RPMI7951 (cell line): ENCODE measurements around the gene TOM1. TPM values are rescaled to one million over a fixed set of nuclear protein-coding genes. Genes with fewer than 3 reads are reported as not detected.

ENCODE experiments used
- DNase-seq: peaks from one replicate; pipeline ENCODE4 v3.0.0-alpha.2; 2012; ENCODE audit warnings: low read depth
- total RNA-seq: library from RNA; depleted of rRNA; stranded (reverse); fragments of >200 nt; shearing (Covaris generic); gene quantifications from 2 replicates; pipeline ENCODE4 v1.2.3, GENCODE V29; 2014; rRNA removed

Gene TOM1
- 17.2 and 19.7 TPM in 2 replicates for total RNA-seq

DNA sequence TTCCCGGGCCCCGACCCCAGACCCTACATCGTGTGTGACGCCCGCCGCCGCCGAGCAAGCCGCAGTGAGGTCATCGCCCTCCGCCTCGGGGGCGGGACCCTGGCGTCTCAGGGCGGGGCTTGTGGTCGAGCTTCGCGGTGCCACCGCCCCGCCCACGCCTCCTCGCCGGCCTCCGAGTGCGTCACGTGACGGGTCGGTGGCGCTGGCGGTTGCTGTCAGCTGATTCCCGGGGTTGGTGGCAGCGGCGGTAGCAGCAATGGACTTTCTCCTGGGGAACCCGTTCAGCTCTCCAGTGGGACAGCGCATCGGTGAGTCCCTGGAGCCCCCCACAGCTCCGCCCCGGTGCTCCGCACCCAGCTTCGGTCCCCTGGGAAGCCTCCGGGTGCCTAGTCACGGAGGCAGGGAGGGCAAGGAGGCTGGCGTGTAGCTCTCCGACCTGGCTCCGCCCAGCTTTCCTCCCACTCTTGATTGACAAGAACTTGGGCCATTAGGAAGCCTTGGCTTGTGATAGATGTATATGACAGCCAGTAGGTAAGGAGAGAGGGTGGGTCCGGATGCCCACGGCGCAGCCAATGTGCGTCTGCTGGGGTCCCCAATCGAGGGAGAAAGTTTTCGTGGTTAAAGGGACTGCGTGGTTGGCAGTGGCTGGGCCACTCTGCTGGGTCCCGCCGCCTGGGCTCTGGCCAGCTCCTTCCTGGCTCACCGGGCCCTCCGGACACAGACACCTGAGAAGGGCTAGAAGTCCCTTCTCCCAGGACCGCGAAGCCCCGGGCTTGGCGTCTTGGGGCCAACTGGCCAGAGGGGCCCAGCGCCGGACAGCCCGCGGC is at the start of gene TOM1:
TOM1 (plus strand) TSS at position 222 of the 827 bp plus-strand sequence; CDS start at position 257, 35 bp downstream.
- peak; percentile 98 for DNase-seq

DNA sequence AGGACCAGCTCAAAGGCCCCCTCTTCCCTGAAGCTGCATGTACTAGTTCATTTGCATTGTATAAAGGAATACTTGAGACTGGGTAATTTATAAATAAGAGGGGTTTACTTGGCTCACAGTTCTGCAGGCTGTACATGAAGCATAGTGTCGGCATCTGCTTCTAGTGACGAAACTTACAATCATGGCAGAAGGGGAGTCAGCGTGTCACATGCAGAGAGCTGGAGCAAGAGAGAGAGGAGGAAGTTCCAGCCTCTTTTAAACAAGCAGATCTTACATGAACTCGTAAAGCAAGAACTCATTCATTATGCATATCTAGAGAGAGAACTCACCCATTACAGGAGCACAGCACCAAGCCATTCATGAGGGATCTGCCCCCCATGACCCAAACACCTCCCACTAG is 49.5 kb upstream of the TOM1 start:
- DNase-seq: no peak

DNA sequence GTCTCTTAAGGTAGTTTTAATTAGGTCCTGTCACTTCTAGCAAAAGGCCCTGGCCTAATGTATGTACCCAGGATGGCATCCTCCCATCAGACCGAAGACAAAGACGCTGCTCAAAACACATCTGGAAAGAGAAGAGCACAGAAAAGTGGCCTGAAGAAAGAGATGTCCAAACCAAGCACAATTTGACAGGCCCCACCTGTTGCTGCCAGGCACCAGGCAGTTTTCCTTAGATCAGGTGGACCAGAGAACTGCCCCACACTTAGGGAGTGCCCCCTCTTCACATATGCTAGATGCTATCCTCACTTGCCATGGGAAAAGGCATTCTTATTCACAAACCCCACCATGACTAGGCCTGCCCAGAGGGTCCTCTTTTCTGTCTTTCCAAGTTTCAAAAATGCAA is 45.7 kb upstream of the TOM1 start:
- no peak for DNase-seq

DNA sequence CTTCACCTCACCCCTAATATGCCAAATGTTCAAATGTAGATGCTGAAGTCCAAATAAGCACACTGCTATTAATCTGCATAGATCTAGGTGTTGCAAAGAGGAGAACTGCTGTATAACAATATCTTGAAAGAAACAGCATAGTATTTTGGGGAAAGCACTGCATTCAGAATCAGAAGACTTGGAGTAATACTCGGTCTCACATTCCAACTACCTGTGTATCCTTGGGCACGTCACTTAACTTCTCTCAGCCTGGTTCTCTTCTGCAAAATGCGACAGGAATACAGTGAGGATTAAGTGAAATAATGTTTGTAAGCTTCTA is 42.7 kb upstream of the TOM1 start:
- DNase-seq: no peak

DNA sequence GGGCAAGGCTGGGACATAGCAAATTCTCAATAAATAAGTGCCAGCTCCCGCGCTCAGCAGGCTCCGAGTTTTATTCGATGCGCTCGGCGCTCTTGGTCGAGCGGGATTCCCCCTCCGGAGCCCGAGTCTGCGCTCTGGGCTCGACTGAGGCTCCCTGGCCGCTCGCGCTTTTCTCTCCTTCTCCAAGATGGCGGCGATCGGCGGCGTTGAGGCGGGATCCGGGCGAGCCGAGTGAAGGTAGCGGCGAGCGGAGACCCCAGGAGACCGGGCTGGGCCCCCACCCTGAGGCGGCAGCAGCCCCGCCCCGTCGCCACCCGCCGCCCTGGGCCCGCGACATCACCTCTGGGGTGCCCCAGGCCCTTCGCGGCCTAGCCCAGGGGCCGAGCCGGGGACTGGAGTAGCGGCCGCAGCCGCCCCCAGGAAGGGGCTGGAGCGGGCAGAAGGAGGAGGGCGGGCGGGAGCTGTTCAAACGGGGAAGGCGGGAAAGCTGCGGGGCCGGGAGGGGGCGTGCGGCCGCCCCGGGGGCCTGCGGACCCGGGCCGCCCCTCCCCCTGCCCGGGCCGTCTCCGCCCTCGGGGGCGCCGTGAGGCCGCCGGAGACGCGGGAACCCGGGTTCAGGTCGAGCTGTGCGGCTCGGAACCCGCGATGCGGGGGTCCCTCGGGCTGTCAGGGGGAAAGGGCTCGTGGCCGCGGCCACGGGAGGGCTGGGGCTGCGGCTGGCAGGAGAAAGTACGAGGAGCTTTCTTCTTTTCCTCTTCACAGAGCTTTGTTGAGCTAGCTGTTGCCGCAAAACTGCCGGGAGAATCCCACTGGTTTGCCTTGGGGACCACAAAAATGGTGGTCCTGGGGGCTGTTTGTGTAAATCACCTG is 42.1 kb upstream of the TOM1 start, which contains the start of gene HMGXB4:
HMGXB4 (plus strand) TSS at position 173 of the 870 bp plus-strand sequence. CDS start 4,898 bp downstream, outside the sequence.
- DNase-seq: peak; percentile 86

DNA sequence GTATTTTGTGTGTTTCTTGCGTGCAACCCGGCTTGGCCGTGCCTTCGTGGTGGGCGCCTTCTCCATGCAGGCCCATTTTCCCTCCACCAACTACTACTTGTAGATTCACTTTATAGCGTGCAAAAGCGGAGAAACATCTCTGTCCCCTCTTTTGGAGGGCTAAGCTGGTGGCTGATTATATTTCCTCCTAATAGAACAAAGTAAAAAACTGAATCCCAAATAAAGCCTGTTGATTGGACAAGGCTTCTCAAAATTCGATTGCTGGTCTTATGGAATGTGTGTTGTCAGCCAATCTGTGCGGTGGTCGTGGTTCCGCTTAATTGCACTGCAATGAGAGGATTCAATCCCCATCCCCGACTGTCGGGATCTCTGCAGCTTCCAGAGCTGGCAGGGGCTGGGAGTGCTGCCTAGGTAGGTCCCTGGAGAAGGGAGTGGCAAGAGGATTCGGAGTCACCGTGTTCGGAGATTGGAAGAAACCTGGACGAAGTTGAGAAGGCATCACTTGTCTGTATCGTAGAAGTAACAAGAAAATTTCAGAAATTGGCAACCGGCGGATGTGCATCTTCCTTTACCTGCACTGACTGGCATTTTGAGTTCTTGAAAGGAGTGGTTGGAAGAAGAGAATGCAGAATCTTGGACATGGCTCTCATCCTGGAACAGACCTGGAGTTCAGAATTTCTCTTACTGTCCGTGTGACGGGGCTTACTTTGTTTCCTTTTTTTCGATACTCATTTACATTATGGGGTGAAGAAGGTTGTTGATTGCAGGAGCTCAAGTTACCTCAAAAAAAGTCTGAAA is 41.3 kb upstream of the TOM1 start:
- DNase-seq: peak; percentile 29

DNA sequence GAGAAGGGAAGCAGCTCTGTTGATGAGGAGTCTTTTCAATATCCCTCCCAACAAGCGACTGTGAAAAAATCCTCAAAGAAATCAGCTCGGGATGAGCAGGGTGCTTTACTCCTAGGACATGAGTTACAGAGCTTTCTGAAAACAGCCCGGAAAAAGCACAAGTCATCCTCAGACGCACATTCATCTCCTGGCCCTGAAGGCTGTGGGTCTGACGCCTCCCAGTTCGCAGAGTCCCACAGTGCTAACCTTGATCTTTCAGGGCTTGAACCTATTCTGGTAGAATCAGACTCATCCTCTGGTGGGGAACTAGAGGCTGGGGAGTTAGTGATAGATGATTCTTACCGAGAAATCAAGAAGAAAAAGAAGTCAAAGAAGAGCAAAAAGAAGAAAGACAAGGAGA is 34.7 kb upstream of the TOM1 start:
- no peak for DNase-seq

DNA sequence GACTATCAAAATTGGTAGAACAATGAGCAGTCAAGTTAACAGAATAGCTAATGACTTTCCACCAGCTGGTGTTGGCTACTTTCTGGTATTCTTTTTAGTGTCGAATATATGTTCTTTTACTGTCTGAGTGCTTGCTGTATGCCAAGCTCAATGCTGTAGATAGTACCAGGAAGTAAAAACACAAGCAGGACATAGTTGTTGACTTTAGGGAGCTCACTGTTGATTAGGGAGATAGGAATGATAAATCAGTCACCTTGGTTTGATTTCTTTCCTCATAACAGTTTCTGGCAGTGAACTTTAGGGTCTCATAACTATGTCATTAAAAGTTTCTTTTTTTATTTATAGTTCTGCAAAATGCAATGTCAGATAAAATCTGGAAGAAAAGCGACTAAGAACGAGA is 33.4 kb upstream of the TOM1 start:
- no peak for DNase-seq

DNA sequence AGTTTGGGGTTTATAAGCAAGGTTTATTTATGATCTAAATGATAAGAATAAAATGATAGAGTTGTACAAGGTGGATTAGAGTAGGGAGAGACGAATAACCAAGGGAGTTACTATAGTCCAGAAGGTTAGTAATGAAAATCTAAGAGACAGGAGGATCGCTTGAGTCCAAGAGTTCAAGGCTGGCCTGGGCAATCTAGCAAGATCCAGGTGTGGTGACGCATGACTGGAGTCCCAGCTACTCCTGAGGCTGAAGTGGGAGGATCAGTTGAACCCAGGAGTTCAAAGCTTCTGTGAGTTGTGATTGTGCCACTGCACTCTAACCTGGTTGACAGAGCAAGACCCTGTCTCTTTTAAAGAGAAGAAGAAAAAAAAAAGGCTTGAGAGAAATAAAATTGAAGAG is 30.1 kb upstream of the TOM1 start:
- DNase-seq: no peak

DNA sequence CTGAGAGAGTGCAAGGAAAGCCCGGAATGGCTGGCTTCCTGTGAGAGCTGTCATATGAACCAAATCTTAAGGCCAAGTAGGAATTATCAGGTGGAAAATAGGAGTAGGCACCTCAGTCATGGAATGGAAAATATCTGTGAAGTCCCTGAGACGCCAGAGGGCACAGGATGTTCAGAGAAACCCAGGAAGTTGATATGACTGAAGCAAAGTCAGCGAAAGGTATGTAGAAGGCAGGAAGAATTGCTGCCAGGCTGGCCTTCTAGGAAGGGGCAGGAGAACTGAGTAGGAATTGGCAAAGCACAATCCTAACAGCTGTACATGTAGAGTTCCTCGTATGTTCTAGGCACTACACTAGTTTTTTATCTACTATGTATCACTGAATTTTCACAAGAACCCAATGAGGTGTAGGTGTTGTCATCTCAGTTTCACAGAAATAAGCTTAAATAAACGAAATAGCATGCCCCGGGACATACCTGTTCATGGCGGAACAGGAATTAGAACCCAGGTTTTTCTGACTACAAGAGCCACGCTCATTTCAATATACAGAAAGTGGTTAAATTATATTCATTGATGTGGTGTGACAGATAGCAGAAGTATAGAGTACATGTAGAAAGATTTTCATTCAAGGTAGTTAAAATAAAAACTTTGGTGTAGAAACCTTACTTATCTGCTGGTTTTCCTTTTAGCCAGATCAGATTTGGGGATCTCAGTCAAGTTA is 25.4 kb upstream of the TOM1 start:
- DNase-seq: no peak

DNA sequence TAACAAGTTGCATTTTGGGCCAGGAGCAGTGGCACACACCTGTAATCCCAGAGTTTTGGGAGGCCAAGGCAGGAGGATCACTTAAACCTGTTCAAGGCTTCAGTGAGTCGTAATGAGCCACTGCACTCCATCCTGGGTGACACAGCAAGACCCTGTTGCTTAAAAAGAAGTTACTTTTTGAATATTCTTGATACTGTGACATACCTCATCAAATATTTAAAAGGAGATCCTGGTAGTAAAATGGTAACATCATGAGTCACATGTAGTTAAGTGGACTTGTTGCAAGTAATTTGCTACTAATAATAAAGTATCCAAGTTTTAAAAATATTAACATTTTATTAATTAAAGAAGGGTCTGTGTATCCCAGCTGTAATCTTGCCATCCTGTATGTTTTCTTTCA is 24.1 kb upstream of the TOM1 start:
- DNase-seq: no peak

DNA sequence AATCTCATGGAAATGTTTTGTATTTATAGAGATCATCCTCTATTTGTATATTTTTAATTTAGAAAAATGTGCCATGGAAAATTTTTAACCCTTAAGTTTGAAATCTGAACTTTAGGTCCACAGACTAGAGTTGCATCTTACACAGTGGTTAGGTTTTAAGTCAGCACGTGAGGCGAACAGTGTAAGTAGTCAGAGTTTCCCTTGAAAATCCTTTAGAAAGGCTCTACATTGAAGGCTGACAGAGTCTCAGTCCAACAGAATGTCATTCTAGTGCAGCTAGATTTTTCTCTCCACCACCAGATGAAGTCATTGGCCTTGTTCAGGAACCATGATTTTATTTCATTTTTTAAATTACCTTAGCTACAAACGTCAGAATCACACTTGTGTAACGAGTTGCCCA is 23.7 kb upstream of the TOM1 start:
- DNase-seq: no peak

DNA sequence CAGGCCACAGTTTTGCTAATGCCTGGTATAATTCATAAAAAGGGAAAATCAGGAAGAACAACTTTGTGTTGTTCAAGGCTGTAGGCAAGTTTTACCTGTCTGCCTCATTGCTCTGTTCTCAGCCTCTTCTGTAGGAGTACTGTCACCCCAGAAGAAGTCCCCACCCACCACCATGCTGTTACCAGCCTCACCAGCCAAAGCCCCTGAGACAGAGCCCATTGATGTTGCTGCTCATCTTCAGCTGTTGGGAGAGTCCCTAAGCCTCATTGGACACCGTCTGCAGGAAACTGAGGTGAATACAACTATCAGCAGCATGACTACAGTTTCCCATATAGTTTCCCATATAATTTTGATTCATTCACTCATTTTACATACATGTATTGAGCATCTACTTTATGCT is 11.6 kb upstream of the TOM1 start:
- no peak for DNase-seq

DNA sequence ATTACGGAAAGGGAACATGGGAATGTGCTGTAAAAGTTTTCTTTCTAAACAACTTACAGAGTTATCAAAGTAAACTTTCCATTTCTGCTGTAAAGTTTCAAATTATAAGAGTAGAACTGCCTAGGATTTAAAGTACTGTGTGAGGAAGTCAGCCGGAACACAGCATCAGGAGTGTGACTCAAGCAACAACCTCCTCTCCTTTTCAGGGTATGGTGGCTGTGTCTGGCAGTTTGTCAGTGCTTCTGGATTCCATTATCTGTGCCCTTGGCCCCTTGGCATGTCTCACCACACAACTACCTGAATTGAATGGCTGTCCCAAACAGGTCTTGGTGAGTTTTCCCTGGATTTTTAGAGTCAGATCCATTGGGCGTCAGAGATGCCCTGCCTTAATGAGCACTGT is 6.9 kb upstream of the TOM1 start:
- no peak for DNase-seq

DNA sequence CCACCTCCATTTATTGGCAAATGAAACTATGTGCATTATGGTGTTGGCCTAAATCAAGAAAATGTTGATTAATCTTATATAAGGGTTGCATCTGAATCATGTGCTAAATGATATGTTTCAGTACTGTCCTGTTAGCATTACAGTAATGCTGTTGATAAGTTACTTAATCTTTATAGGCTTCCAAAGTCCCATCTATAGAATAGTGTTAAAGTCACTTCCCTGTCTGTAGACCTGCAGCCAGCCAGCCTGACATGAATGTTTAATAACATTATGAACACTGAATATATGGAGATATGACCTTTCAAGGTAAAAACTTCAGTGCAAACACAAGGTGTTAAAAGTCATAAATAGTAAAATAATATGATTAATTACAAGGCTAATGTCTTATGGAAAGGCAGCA is 3.6 kb upstream of the TOM1 start:
- no peak for DNase-seq

DNA sequence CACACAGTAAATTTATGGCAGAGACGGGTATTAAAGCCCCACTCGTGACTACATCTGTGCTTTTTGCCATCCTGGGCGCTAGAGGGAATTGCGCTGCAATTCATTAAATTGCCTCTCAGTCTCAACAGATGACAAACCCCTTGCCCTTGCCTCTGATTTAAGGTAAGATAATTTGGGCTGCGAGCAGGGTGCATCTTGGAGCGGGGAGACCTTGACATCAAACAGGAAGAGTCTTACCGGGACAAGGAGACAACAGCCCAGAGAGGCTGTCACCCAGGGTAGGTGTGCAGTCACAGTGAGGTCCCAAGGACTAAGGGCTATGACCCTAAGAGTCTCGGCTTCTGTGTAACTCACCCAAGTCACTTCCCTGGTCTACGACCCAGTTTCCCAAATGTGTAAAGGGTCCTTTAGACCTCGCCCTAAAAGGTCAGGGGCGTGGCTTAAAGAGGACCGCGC is 449 bp upstream of the TOM1 start:
- peak; percentile 17 for DNase-seq

DNA sequence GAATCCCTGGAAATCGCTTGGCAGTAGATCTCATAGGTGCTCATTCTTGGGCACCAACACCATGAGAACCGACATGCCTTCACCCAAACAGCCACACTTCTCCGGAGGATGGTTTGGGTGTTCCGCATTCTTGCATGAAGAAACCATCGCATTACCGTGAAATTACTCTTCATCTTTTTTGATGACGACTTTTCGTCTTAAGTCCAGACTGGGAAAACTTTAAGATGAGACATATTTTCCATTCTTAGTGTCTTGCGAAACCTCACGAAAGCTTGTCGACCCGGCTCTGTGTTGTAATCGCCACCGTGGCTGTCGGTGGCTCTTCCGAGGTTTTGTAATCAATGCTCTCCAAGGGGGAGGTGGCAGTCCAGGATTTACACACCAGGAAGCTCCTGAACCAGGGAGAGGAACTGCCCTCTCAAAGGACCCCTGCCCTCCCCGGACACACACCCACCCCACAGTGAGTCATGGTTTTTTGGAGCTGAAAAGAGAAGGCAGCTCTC is 1.7 kb downstream of the TOM1 start:
- peak; percentile 83 for DNase-seq

DNA sequence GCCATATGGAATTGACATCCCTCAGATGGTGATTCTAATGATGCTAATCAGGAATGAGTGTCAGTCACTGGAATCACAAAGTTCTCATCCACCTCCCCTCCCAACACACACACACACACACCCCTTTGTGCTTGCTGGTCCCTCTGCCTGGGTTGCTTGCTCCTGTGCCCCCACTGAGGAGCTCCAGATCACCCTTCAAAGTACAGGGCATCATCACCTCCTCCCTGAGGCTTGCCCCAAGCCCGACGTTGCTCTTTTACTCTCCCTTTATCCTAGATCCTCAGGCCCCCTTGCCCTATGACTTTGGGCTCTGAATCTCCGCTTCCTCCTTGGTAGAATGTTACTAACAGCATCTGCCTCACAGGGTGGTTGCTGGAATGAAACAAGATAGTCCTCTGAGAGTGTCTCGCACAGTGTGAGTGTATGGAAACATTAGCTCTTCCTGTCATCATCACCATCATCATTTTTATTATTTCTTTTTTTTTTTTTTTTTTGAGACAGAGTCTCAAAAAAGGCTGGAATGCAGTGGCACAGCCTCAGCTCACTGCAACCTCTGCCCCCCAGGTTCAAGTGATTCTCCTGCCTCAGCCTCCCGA is 3.4 kb downstream of the TOM1 start:
- DNase-seq: no peak

DNA sequence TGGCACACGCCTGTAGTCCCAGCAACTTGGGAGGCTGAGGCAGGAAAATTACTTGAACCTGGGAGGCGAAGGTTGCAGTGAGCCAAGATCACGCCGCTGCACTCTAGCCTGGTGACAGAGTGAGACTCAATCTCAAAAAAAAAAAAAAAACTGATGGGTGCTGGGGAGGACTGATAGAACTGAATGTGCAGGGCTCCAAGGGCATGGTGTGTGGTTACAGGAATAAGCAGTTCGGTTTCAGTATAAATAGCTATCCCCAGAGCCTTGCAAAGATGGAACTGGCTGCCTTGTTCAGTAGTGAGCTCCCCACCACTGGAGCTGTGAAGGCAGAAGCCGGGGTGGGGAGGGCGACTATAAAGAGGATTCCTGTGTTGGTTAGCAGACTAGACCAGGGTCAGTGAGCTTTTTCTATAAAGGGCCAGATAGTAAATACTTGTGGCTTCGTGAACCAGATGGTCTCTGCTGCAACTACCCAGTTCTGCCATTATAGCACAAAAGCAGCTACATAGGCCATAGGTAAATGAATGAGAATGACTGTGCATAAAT is 5.9 kb downstream of the TOM1 start:
- no peak for DNase-seq

DNA sequence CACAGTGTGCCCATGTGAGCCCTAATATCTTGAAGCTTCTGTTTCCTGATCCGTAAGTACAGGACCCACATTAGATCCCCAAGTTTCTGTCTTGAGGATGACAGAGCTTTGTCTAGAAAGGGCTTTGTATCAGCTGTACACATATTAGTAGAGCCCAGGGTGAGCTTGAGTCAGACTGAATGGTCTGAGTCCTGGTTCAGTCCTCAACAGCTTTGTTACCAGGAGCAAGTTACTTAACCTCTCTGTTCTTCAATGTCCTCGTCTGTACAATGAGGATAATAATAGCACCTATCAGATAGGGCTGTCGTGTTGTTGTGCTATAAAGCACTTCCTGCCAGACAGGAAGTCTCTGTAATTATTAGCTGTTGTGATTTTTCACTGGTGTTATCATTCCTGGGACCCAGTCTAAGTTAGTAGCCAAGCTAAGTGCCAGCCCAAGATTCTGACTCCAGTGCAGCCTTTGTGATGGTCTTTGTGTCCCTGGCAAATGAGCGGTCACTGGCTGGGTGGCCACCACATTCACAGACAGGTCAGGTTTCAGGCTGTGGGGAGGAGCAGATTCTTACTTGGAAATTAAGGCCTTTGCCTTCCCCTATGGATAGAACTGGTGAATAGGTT is 6.8 kb downstream of the TOM1 start:
- DNase-seq: no peak
